Breast epithelium (tissue), 4 donors: ENCODE data around the gene ARHGEF17. TPM values are rescaled to one million over a fixed set of nuclear protein-coding genes. Genes with fewer than 3 reads are reported as not detected.

Experiments used
- DNase-seq, 2 donors: peaks; one replicate each; pipeline ENCODE4 v3.0.0-alpha.2; 2019; ENCODE audit warnings: low spot score in 2 of 2
- H3K27ac ChIP-seq, 2 donors: fragments of 200-600 bp; sonication (generic) in 1 of 2; one replicate each; pipeline ENCODE4 v1.5.1; 2016 to 2019; ENCODE audit warnings: mild to moderate bottlenecking in 1 of 2
- H3K27me3 ChIP-seq, 2 donors: fragments of 200-600 bp; sonication (generic) in 1 of 2; one replicate each; pipeline versions ENCODE4 v1.5.1 to v1.6.0; 2017 to 2019; ENCODE audit warnings: control low read depth in 1 of 2, mild to moderate bottlenecking in 1 of 2
- H3K36me3 ChIP-seq: fragments of 200-600 bp; one replicate; pipeline ENCODE4 v1.5.1; 2019
- H3K4me1 ChIP-seq, 2 donors: fragments of 200-600 bp; sonication (generic); one replicate each; pipeline ENCODE4 v1.5.1; 2016 to 2019; ENCODE audit warnings: control low read depth in 1 of 2
- H3K4me3 ChIP-seq, 3 donors: fragments of 200-600 bp; sonication (generic); 1 replicate in 2 of 3; 2 replicates in 1 of 3; pipeline ENCODE4 v1.5.1; 2016 to 2019; ENCODE audit warnings: mild to moderate bottlenecking in 3 of 3, moderate library complexity in 2 of 3
- H3K9me3 ChIP-seq, 2 donors: fragments of 200-600 bp; sonication (generic) in 1 of 2; one replicate each; pipeline ENCODE4 v1.5.1; 2016 to 2019; ENCODE audit warnings: control low read depth in 1 of 2
- CTCF ChIP-seq, 3 donors: fragments of 450-650 bp; IDR thresholded peaks; one replicate each; pipeline ENCODE4 v1.5.1; 2016 to 2017; ENCODE audit warnings: antibody characterized with exemption in 3 of 3, mild to moderate bottlenecking in 3 of 3, moderate library complexity in 3 of 3
- POLR2A ChIP-seq: fragments of 450-650 bp; IDR thresholded peaks from one replicate; pipeline ENCODE4 v1.6.1; 2016; ENCODE audit warnings: antibody characterized with exemption, mild to moderate bottlenecking, moderate library complexity
- POLR2AphosphoS5 ChIP-seq, 3 donors: sonication (generic); formaldehyde crosslinking; IDR thresholded peaks; one replicate each; pipeline ENCODE4 v1.6.1; 2017; ENCODE audit warnings: antibody characterized with exemption in 3 of 3
- intact Hi-C: fragments of 100-400 bp; cut with DNase I; formaldehyde crosslinking; loops from one replicate; pipeline ENCODE4 v1.15.1; 2023; ENCODE audit warnings: low total_unique reads
- total RNA-seq, 3 donors: library from RNA; depleted of rRNA; stranded (reverse); fragments of >200 nt; gene quantifications; one replicate each; pipeline ENCODE4 v1.1.0, GENCODE V29; 2016

ARHGEF17 gene
- total RNA-seq, 3 donors from 2014 or later, result 28.8 to 54.7 (median 38.2) TPM

- TF ChIP-seq POLR2A, result no peak
- no peak for TF ChIP-seq CTCF (IDR thresholded peaks at IDR 0.05)
- no peak for TF ChIP-seq POLR2AphosphoS5 (IDR thresholded peaks at IDR 0.05)
- no peak overlapping the region for H3K4me3 ChIP-seq
- H3K4me1 ChIP-seq, result no peaks in the 10 kb centered on the region
- intact Hi-C loops, result loop anchor here (2.0 kb wide), 1 partner anchor 16 kb away; the partner anchor contains the start of gene RELT
- H3K9me3 ChIP-seq, result no peaks in the 10 kb centered on the region
- no peak overlapping the region for H3K27ac ChIP-seq
- no peaks in the 10 kb centered on the region for H3K27me3 ChIP-seq
- DNase-seq, result no peak
- H3K36me3 ChIP-seq, result no peaks in the 10 kb centered on the region
Measured at GRCh38 chr11:73393011-73393380, 84.9 kb downstream of the ARHGEF17 start.

DNA sequence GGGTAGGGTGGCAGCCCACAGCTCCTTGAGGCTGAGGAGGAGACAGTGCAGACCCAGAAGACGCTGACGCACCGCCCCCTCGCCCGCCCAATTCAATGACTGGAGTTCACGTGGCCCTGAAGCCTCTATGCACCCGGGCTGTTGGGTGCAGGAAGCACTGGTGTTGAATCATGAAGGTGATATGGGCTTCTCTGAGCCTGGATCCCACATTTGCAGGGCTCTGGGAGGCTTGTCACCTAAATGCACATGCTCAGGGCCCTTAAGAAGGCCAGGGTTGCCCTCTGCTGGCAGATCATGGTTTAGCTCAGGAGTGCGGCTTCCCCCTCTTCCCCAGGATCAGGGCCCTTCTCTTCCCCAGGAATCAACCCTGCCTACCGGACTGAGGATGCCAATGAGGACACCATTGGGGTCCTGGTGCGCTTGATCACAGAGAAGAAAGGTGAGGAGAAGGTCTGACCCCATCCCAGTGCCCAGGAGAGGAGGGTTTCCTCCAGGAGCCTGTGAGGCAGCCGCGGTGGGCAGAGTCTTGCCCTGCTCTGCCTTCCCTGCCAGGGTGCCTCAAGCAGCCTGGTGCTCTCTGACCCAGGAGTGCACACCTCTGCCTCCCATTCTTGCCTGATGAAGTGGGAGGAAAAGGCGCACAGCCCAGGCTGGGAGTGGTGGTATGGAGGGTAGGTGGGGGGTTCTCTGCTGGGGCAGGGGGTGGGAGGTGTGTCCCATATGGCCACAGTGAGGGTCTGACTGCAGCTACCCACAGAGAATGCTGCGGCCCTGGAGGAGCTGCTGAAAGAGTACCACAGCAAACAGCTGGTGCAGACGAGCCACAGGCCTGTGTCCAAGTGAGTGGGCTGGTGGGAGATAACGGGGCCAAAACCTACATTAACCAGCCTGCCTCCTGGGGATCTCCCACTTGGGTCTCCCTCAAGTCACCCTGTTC lies 85.7 kb downstream of the ARHGEF17 start:
- Histone ChIP-seq H3K27me3 (no peaks in the 10 kb centered on the region), H3K4me1 (no peaks in the 10 kb centered on the region), H3K9me3 (no peaks in the 10 kb centered on the region), H3K36me3 (no peaks in the 10 kb centered on the region), H3K27ac (no peak overlapping the region), H3K4me3 (no peak overlapping the region)
- peak; percentile 37 to 78 for DNase-seq
- TF ChIP-seq POLR2A (no peak), CTCF (IDR thresholded peaks at IDR 0.05) (peak; percentile 18 to 85 (median 79))
- intact Hi-C loops, result loop anchor here (2.0 kb wide), 1 partner anchor 17 kb away; the partner anchor contains the start of gene RELT

GRCh38 chr11:73394416-73395296 lies 86.6 kb downstream of the ARHGEF17 start:
- Histone ChIP-seq H3K36me3 (no peaks in the 10 kb centered on the region), H3K9me3 (no peaks in the 10 kb centered on the region), H3K4me3 (no peak overlapping the region), H3K27me3 (no peaks in the 10 kb centered on the region), H3K27ac (no peak overlapping the region), H3K4me1 (no peaks in the 10 kb centered on the region)
- intact Hi-C loops, result no loop called here
- TF ChIP-seq CTCF (IDR thresholded peaks at IDR 0.05) (no peak), POLR2A (no peak), POLR2AphosphoS5 (IDR thresholded peaks at IDR 0.05) (no peak)
- no peak for DNase-seq

DNA sequence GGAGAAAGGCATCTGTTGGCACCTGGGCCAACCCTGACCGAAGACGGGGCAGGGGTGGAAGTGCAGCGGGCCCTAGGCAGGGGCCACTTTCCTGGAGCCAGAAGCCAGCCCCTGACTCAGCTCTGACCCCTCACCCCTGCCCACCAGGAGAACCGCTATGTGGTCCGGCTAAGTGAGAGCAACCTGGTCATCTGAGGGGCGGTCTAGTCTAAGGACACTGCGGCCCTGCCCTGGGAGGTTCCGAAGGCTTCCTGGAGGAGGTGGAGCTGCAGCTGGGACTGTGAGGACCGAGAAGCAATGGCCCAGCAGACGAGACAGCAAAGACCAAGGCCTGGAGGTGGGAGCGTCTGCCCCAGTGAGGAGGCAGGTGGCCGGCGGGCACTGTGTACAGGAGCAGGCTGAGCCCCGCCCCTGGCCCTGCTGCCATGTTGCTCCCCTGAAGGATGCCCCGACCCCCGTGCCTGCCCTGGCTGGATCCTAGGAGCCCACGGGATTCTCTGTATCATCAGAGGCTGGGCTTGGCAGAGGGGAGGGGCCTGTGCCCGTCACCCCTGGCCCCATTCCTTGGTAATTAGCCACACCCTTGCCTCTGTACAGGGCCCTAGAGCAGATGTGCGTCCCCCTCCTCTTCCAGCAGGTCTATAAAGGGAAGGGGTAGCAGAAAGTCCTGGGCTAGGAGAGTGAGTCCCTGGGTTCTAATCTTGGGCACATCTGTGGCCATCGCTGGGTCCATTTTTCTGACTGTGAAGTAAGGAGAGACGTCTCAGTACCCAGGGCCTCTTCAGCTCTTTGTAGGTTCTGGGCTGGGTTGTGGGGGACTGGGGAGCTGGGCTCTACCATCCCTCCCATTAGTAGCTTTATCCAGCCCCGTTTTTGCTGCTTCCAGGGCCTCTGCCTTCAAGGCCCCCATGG lies 87.5 kb downstream of the ARHGEF17 start:
- H3K27me3 ChIP-seq, result no peaks in the 10 kb centered on the region
- no peaks in the 10 kb centered on the region for H3K4me1 ChIP-seq
- H3K9me3 ChIP-seq, result no peaks in the 10 kb centered on the region
- H3K36me3 ChIP-seq, result no peaks in the 10 kb centered on the region
- H3K27ac ChIP-seq, result no peak overlapping the region
- intact Hi-C loops, result no loop called here
- DNase-seq, result no peak
- no peak for TF ChIP-seq POLR2A
- no peak for TF ChIP-seq CTCF (IDR thresholded peaks at IDR 0.05)
- no peak for TF ChIP-seq POLR2AphosphoS5 (IDR thresholded peaks at IDR 0.05)
- H3K4me3 ChIP-seq, result no peak overlapping the region
